ENCODE results near the gene SLC2A3. TPM values are rescaled to one million over a fixed set of nuclear protein-coding genes. Genes with fewer than 3 reads are reported as not detected.
"Not testable (repeated sequence)": the region's sequence is repeated elsewhere in the genome, so short reads cannot be mapped to it uniquely, and the experiment has no call there.

Gene SLC2A3
- total and polyA plus RNA-seq, 2 of the 13 experiments (the other 11 are each of a cell fraction or from before 2014, with no cell fraction given): 39.3 to 580 TPM

DNA sequence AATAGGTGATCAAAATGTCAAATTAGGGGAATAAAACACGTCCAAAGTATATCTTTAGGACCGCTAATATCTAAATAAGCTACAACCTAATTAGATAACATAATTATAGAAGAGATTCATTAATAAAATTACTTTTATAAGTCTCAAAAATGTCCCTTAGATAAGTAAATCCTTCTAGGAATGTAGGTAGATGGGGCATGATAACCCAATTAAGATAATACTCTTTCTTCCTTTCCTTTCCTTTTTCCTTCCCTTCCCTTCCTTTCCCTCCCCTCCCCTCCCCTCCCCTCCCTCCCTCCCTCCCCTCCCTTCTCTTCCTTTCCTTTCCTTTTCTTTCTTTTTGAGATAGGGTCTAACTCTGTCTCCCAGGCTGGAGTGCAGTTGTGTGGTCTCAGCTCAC is 11.0 kb upstream of the SLC2A3 start:
- in situ Hi-C loops (cut with HindIII; ENCODE audit: extremely low pct_ligation_motif_present, low pct_unique_long_range_greater_than_20kb): no loop called here
- ChIA-PET CTCF (ENCODE audit: low intra/inter-chr PET ratio, low total read pairs) (no interaction called here), POLR2A (no interaction called here)
- ATAC-seq: no peak
- TF ChIP-seq HNRNPK (IDR thresholded peaks at IDR 0.05; ENCODE audit: low read depth, low read length, poor library complexity, severe bottlenecking) (peak; percentile 90), STAG1 (CRISPR knock-in tag; IDR thresholded peaks at IDR 0.05) (no peak)
- no peak for DNase-seq (ENCODE audit: low spot score)
- no peak overlapping the region for H3K4me2 ChIP-seq (ENCODE audit: low read depth, low read length)
- H3K27ac ChIP-seq (ENCODE audit: extremely low read length, insufficient read depth, low read length): no peak overlapping the region
- FAIRE-seq: no peak
- no peaks in the 10 kb centered on the region for H3K79me2 ChIP-seq (ENCODE audit: insufficient read depth, low read length)
- intact Hi-C loops (cut with micrococcal nuclease; ENCODE audit: unreplicated experiment): no loop called here
- H3K9ac ChIP-seq (ENCODE audit: insufficient read depth, low read depth, low read length): no peak overlapping the region
- peaks cover 0 to 1% of the 10 kb centered on the region in 2 experiments; a peak in 1 of 5 replicates for H3K27me3 ChIP-seq (ENCODE audit: control insufficient read depth in 1 of 2, insufficient read depth in 2 of 2, low read length in 2 of 2)
- no peak overlapping the region for H3K4me3 ChIP-seq (replicated peaks in 1 of 3; ENCODE audit: insufficient read depth in 1 of 3, low read depth in 2 of 3, low read length in 3 of 3)
- H3K36me3 ChIP-seq (replicated peaks in 1 of 2; ENCODE audit: control insufficient read depth in 1 of 2, insufficient read depth in 2 of 2, low read length in 2 of 2): no peaks in the 10 kb centered on the region
- 45% methylated on average over 2 of the region's 2 CpGs for WGBS (ENCODE audit: low lambda C conversion rate)
- no peak overlapping the region for H2AFZ ChIP-seq (ENCODE audit: low read length)
- H3K9me3 ChIP-seq (ENCODE audit: low read length): no peaks in the 10 kb centered on the region
- H4K20me1 ChIP-seq (ENCODE audit: insufficient read depth, low read length): no peaks in the 10 kb centered on the region
- no TSS peak for BruUV-seq (replicated peaks)
- peaks cover 15% of the 10 kb centered on the region for H3K4me1 ChIP-seq (ENCODE audit: insufficient read depth, low read length)

DNA sequence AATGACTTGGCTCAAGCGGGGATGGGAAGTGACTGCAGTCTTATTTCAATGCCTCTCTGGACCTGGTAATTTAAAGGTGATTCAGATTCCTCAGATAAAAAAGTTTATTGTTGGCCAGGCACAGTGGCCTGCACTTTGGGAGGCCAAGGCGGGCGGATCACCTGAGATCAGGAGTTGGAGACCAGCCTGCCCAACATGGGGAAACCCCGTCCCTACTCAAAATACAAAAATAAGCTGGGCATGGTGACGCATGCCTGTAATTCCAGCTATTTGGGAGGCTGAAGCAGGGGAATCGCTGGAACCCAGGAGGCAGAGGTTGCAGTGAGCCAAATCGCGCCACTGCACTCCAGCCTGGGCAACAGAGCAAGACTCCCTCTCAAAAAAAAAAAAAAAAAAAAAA is 8.8 kb upstream of the SLC2A3 start:
- intact Hi-C loops (cut with micrococcal nuclease; ENCODE audit: unreplicated experiment); ATAC-seq; H3K79me2 ChIP-seq (ENCODE audit: insufficient read depth, low read length); H3K27me3 ChIP-seq (ENCODE audit: control insufficient read depth in 1 of 2, insufficient read depth in 2 of 2, low read length in 2 of 2); in situ Hi-C loops (cut with HindIII; ENCODE audit: extremely low pct_ligation_motif_present, low pct_unique_long_range_greater_than_20kb); H4K20me1 ChIP-seq (ENCODE audit: insufficient read depth, low read length); H3K4me3 ChIP-seq (replicated peaks in 1 of 3; ENCODE audit: insufficient read depth in 1 of 3, low read depth in 2 of 3, low read length in 3 of 3); DNase-seq (ENCODE audit: low spot score); H3K9me3 ChIP-seq (ENCODE audit: low read length); FAIRE-seq; H3K4me2 ChIP-seq (ENCODE audit: low read depth, low read length); H2AFZ ChIP-seq (ENCODE audit: low read length); H3K9ac ChIP-seq (ENCODE audit: insufficient read depth, low read depth, low read length); POLR2A ChIA-PET; H3K27ac ChIP-seq (ENCODE audit: extremely low read length, insufficient read depth, low read length); H3K36me3 ChIP-seq (replicated peaks in 1 of 2; ENCODE audit: control insufficient read depth in 1 of 2, insufficient read depth in 2 of 2, low read length in 2 of 2); CTCF ChIA-PET (ENCODE audit: low intra/inter-chr PET ratio, low total read pairs); BruUV-seq (replicated peaks): not testable (repeated sequence)
- H3K4me1 ChIP-seq (ENCODE audit: insufficient read depth, low read length): peaks cover 12% of the 10 kb centered on the region
- 92% methylated on average over 8 of the region's 8 CpGs for WGBS (ENCODE audit: low lambda C conversion rate)

DNA sequence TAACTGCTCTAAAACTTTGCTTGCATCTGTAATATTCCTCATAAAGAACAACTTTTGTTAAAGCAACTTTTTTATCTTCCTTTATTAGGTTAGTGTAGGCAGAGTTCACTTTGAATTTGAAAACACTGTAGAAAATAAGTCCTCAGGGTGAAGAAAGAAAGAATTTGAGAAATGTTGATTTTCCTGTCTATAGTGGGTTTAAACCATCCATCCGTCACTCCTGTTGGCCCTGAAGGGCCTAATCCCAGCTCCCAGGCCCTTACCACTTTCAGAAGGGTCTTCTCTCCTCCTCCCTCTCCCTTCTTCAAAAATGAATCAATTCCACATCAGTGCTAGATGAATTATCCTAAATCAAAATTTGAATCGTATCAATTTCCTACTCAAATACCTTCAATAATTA is 4.9 kb upstream of the SLC2A3 start:
- CTCF ChIA-PET (ENCODE audit: low intra/inter-chr PET ratio, low total read pairs): no interaction called here
- ATAC-seq (no peak), DNase-seq (ENCODE audit: low spot score) (no peak), FAIRE-seq (no peak)
- TF ChIP-seq USF2 (IDR thresholded peaks at IDR 0.05; ENCODE audit: low read depth, low read length) (no peak), USF2 (CRISPR knock-in tag; IDR thresholded peaks at IDR 0.05; ENCODE audit: borderline replicate concordance) (no peak)
- no TSS peak for BruUV-seq (replicated peaks)
- Histone ChIP-seq H3K27me3 (ENCODE audit: control insufficient read depth in 1 of 2, insufficient read depth in 2 of 2, low read length in 2 of 2) (peaks cover 0 to 1% of the 10 kb centered on the region in 2 experiments; a peak in 2 of 5 replicates), H3K4me2 (ENCODE audit: low read depth, low read length) (no peak overlapping the region), H3K27ac (ENCODE audit: extremely low read length, insufficient read depth, low read length) (no peak overlapping the region), H4K20me1 (ENCODE audit: insufficient read depth, low read length) (no peaks in the 10 kb centered on the region), H3K36me3 (replicated peaks in 1 of 2; ENCODE audit: control insufficient read depth in 1 of 2, insufficient read depth in 2 of 2, low read length in 2 of 2) (no peaks in the 10 kb centered on the region), H3K9ac (ENCODE audit: insufficient read depth, low read depth, low read length) (no peak overlapping the region), H3K4me1 (ENCODE audit: insufficient read depth, low read length) (peaks cover 8% of the 10 kb centered on the region; the same call in 1 of the 2 replicates), H3K4me3 (replicated peaks in 1 of 3; ENCODE audit: insufficient read depth in 1 of 3, low read depth in 2 of 3, low read length in 3 of 3) (no peak overlapping the region), H3K79me2 (ENCODE audit: insufficient read depth, low read length) (peaks cover 1% of the 10 kb centered on the region), H2AFZ (ENCODE audit: low read length) (no peak overlapping the region), H3K9me3 (ENCODE audit: low read length) (no peaks in the 10 kb centered on the region)
- intact Hi-C loops (cut with micrococcal nuclease; ENCODE audit: unreplicated experiment) (no loop called here), in situ Hi-C loops (cut with HindIII; ENCODE audit: extremely low pct_ligation_motif_present, low pct_unique_long_range_greater_than_20kb) (no loop called here)
- POLR2A ChIA-PET: no interaction called here
- WGBS (ENCODE audit: low lambda C conversion rate): 57% methylated on average over 2 of the region's 2 CpGs
